KMS-11 (cell line): Measurements from ENCODE around the gene GALNT2.

Experiments
- H2AFZ ChIP-seq: fragments of 200-600 bp; sonication (generic); 2 replicates; pipeline ENCODE4 v1.6.1; 2016; ENCODE audit warnings: antibody characterized with exemption, mixed run types, low read depth
- H3K27ac ChIP-seq: fragments of 200-600 bp; sonication (generic); 2 replicates; pipeline ENCODE4 v1.6.1; 2016; ENCODE audit warnings: mild to moderate bottlenecking, mixed run types
- H3K27me3 ChIP-seq: fragments of 200-600 bp; sonication (generic); 2 replicates; pipeline ENCODE4 v1.6.1; 2017; ENCODE audit warnings: mild to moderate bottlenecking, low read depth, mixed run types, moderate library complexity; ENCODE audit not compliant: insufficient read depth
- H3K36me3 ChIP-seq: fragments of 200-600 bp; sonication (generic); 2 replicates; pipeline ENCODE4 v1.6.1; 2017; ENCODE audit warnings: mild to moderate bottlenecking, mixed run types; ENCODE audit not compliant: insufficient read depth
- H3K4me1 ChIP-seq: fragments of 200-600 bp; sonication (generic); 2 replicates; pipeline ENCODE4 v1.6.1; 2016; ENCODE audit warnings: mild to moderate bottlenecking, low read depth, mixed run types; ENCODE audit not compliant: poor library complexity, severe bottlenecking
- H3K4me2 ChIP-seq: fragments of 200-600 bp; sonication (generic); 2 replicates; pipeline ENCODE4 v1.7.0; 2016; ENCODE audit warnings: mild to moderate bottlenecking, mixed run types
- H3K4me3 ChIP-seq: fragments of 200-600 bp; sonication (generic); IDR thresholded peaks from 2 replicates; pipeline ENCODE4 v1.6.1; 2017; ENCODE audit warnings: low read depth, low read length, mixed read lengths; ENCODE audit not compliant: insufficient read depth
- H3K79me2 ChIP-seq: fragments of 200-600 bp; sonication (generic); 2 replicates; pipeline ENCODE4 v1.6.1; 2016; ENCODE audit warnings: low read depth, mixed run types; ENCODE audit not compliant: insufficient read depth
- H3K9ac ChIP-seq: fragments of 200-600 bp; sonication (generic); 2 replicates; pipeline ENCODE4 v1.6.1; 2016; ENCODE audit warnings: mild to moderate bottlenecking, mixed run types
- H4K20me1 ChIP-seq: fragments of 200-600 bp; sonication (generic); 2 replicates; pipeline ENCODE4 v1.6.1; 2016; ENCODE audit warnings: mild to moderate bottlenecking, mixed run types; ENCODE audit not compliant: insufficient read depth
- TF ChIP-seq, protein P1 (sequence below): fragments of 200-600 bp; sonication (generic); conservative IDR thresholded peaks from 2 replicates; pipeline ENCODE4 v1.6.1; 2017; ENCODE audit warnings: low read depth, mild to moderate bottlenecking, antibody characterized with exemption, low read length, moderate library complexity, mixed read lengths

Gene GALNT2

DNA sequence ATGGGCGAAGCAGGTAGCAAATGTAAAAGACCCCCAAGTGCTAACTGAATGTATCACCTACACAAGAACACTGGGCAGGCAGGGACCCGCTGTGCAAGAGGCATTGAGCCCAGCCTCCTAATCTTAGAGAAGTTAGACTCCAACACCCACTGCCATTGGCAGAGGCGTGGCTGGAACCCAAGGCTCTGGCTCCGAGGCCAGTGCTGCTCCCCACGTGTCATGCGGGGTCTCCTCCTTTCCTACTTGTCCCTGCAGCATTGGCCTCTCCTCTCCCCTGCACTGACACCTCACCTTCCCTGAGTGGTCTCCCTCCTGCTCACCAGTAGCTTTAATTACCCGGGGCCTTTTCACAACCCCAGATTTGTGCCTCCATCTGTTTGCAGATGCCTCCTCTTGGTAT lies 107.0 kb downstream of the GALNT2 start:
- H3K4me3 ChIP-seq = no peak overlapping the region
- H3K36me3 ChIP-seq = no peaks in the 10 kb centered on the region; the same call in 1 of the 2 replicates
- peaks cover 5% of the 10 kb centered on the region; the same call in 1 of the 2 replicates for H4K20me1 ChIP-seq
- H3K27me3 ChIP-seq = no peaks in the 10 kb centered on the region
- no peak overlapping the region for H2AFZ ChIP-seq
- H3K4me1 ChIP-seq = peaks cover 20% of the 10 kb centered on the region
- H3K27ac ChIP-seq = no peak overlapping the region
- TF ChIP-seq, protein P1, sequence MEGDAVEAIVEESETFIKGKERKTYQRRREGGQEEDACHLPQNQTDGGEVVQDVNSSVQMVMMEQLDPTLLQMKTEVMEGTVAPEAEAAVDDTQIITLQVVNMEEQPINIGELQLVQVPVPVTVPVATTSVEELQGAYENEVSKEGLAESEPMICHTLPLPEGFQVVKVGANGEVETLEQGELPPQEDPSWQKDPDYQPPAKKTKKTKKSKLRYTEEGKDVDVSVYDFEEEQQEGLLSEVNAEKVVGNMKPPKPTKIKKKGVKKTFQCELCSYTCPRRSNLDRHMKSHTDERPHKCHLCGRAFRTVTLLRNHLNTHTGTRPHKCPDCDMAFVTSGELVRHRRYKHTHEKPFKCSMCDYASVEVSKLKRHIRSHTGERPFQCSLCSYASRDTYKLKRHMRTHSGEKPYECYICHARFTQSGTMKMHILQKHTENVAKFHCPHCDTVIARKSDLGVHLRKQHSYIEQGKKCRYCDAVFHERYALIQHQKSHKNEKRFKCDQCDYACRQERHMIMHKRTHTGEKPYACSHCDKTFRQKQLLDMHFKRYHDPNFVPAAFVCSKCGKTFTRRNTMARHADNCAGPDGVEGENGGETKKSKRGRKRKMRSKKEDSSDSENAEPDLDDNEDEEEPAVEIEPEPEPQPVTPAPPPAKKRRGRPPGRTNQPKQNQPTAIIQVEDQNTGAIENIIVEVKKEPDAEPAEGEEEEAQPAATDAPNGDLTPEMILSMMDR = no peak
- H3K79me2 ChIP-seq = peaks cover 73% of the 10 kb centered on the region
- no peak overlapping the region for H3K9ac ChIP-seq
- no peak overlapping the region for H3K4me2 ChIP-seq

DNA sequence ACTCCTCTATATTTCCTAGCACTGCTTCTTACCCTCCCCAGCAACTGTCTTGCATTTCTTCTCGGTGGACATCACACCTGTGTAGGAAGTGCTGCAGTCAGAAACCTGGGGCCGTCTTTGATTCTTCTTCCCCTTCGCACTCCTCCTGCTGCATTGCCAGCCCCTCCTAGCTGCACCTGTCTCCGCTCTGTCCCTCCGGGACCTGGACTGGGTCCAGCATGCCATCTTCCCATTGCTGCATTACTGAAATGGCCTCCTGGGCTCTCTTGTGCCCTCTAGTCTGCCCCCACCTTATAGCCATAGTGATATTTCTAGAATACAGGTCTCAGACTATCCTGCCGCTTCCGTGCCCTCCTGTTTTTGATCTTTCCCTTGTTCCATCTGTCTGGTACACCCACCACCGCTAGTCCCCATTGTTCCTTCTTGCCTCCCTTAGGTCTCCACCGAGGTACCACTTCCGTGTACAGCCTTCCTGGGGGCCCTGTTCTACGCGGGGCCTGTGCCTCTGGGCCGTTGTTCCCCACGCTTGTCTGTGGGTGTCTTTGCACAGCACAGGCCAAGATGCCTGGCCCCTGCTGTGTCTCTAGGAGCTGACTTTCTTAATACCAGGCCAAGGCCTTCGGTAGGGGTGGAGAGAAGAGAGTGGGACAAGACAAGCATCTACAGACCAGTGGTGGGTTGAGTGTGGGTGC lies 107.6 kb downstream of the GALNT2 start:
- peaks cover 14% of the 10 kb centered on the region for H3K4me1 ChIP-seq
- no peak overlapping the region for H3K9ac ChIP-seq
- H3K36me3 ChIP-seq = no peaks in the 10 kb centered on the region; the same call in 1 of the 2 replicates
- no peak overlapping the region for H3K27ac ChIP-seq
- no peak overlapping the region for H3K4me3 ChIP-seq
- H2AFZ ChIP-seq = no peak overlapping the region
- H3K79me2 ChIP-seq = peaks cover 67% of the 10 kb centered on the region
- H3K27me3 ChIP-seq = no peaks in the 10 kb centered on the region
- H3K4me2 ChIP-seq = no peak overlapping the region
- TF ChIP-seq, protein P1 = no peak
- peaks cover 5% of the 10 kb centered on the region; the same call in 1 of the 2 replicates for H4K20me1 ChIP-seq

DNA sequence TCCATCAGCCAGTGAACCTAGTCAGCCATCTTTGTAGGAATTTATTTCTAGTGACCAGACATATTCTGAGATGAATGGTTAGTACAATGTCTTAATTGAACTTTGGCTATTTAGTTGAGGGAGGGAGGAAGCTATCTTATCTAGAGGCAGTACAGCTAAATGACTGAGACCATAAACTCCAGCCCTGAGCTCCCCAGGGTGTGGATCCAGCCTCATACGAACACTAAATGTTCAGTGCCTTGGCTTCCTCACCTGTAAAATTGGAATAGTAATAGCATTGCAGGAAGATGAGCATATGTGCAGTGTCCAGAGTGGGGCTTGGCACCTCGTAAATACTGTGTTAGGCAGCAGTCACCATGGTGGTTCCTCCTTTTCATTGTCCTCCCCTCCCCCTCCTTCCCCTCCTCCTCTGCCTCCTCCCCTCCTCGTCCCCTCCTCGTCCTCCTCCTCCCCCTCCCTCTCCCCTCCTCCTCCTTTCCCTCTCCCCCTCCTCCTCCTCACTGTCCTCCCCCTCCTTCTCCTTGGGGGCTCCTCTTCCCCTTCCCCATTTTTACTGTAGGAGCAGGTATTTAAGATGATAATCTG lies 108.2 kb downstream of the GALNT2 start:
- H3K4me3 ChIP-seq = no peak overlapping the region
- no peaks in the 10 kb centered on the region for H3K27me3 ChIP-seq
- peaks cover 8% of the 10 kb centered on the region for H3K4me1 ChIP-seq
- H3K9ac ChIP-seq = no peak overlapping the region
- no peak overlapping the region for H2AFZ ChIP-seq
- peaks cover 4% of the 10 kb centered on the region; the same call in 1 of the 2 replicates for H4K20me1 ChIP-seq
- TF ChIP-seq, protein P1 = no peak
- H3K36me3 ChIP-seq = no peaks in the 10 kb centered on the region; the same call in 1 of the 2 replicates
- H3K4me2 ChIP-seq = no peak overlapping the region
- H3K79me2 ChIP-seq = peaks cover 61% of the 10 kb centered on the region
- no peak overlapping the region for H3K27ac ChIP-seq

DNA sequence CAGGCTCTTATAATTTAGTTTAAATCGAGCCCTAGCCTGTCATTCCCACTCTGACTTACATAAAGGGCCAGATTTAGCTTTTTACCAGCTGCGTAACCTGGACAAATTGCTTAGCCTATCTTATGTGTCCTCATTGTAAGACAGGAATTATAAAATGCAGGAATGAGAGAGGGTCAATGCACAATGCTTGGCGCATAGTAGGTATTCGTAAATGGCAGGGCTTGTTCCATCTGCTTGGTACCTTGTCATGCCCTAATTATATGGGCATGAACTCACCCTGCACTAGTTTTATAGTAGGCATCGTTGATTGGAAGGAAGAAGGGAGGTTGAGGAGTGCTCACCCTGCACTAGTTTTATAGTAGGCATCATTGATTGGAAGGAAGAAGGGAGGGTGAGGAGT lies 108.8 kb downstream of the GALNT2 start:
- Histone ChIP-seq H3K9ac (no peak overlapping the region), H3K4me1 (peaks cover 2% of the 10 kb centered on the region), H3K36me3 (no peaks in the 10 kb centered on the region; the same call in 1 of the 2 replicates), H3K27me3 (no peaks in the 10 kb centered on the region), H4K20me1 (no peaks in the 10 kb centered on the region; the same call in 1 of the 2 replicates), H3K27ac (no peak overlapping the region), H3K4me3 (no peak overlapping the region), H3K4me2 (no peak overlapping the region), H2AFZ (no peak overlapping the region), H3K79me2 (peaks cover 55% of the 10 kb centered on the region; the same call in 1 of the 2 replicates)
- TF ChIP-seq, protein P1 = no peak
